H9 (cell line): Measurements from ENCODE around the gene ACTL7B. TPM values are rescaled to one million over a fixed set of nuclear protein-coding genes. Genes with fewer than 3 reads are reported as not detected.

Experiments used
- DNase-seq: peaks from one replicate; pipeline ENCODE4 v3.0.0-alpha.2; 2017
- H2AFZ ChIP-seq: one replicate; pipeline ENCODE4 v1.6.1; 2013; ENCODE audit warnings: mild to moderate bottlenecking, low read length, control low read depth, moderate library complexity
- H2AK5ac ChIP-seq: 2 replicates; pipeline ENCODE4 v1.6.1; 2013; ENCODE audit warnings: low read length, control low read depth, mixed read lengths; ENCODE audit not compliant: insufficient read length
- H2BK120ac ChIP-seq: one replicate; pipeline ENCODE4 v1.6.1; 2013; ENCODE audit warnings: low read depth, mild to moderate bottlenecking, low read length, control low read depth, inconsistent platforms; ENCODE audit not compliant: poor library complexity, severe bottlenecking
- H2BK12ac ChIP-seq: 2 replicates; pipeline ENCODE4 v1.6.1; 2013; ENCODE audit warnings: low read length, control low read depth, mixed read lengths, low read depth; ENCODE audit not compliant: insufficient read length
- H2BK15ac ChIP-seq: 2 replicates; pipeline ENCODE4 v1.6.1; 2013; ENCODE audit warnings: low read depth, low read length, control low read depth
- H2BK20ac ChIP-seq: one replicate; pipeline ENCODE4 v1.6.1; 2013; ENCODE audit warnings: low read depth, mild to moderate bottlenecking, low read length, control low read depth, inconsistent platforms; ENCODE audit not compliant: poor library complexity, severe bottlenecking
- H2BK5ac ChIP-seq: 2 replicates; pipeline ENCODE4 v1.6.1; 2013; ENCODE audit warnings: low read length, control low read depth, mixed read lengths; ENCODE audit not compliant: insufficient read length
- H3K14ac ChIP-seq: 2 replicates; pipeline ENCODE4 v1.6.1; 2013; ENCODE audit warnings: low read length, control low read depth; ENCODE audit not compliant: insufficient read depth
- H3K18ac ChIP-seq: 2 replicates; pipeline ENCODE4 v1.6.1; 2013; ENCODE audit warnings: low read depth, mild to moderate bottlenecking, mixed read lengths, low read length, control low read depth; ENCODE audit not compliant: insufficient read length
- H3K23ac ChIP-seq: 2 replicates; pipeline ENCODE4 v1.6.1; 2013; ENCODE audit warnings: low read length, control low read depth, mixed read lengths, low read depth; ENCODE audit not compliant: insufficient read length
- H3K23me2 ChIP-seq: 2 replicates; pipeline ENCODE4 v1.6.1; 2013; ENCODE audit warnings: low read depth, mild to moderate bottlenecking, mixed read lengths, low read length, control low read depth; ENCODE audit not compliant: insufficient read length, poor library complexity, severe bottlenecking
- H3K27ac ChIP-seq: 2 replicates; pipeline ENCODE4 v1.5.1; 2013; ENCODE audit warnings: low read length, control low read depth, mixed read lengths, low read depth; ENCODE audit not compliant: insufficient read length
- H3K27me3 ChIP-seq: 2 replicates; pipeline ENCODE4 v1.6.1; 2013; ENCODE audit warnings: low read length, control low read depth, inconsistent platforms; ENCODE audit not compliant: insufficient read depth
- H3K4ac ChIP-seq: 2 replicates; pipeline ENCODE4 v1.6.1; 2013; ENCODE audit warnings: low read depth, mild to moderate bottlenecking, control low read depth, inconsistent platforms, low read length, moderate library complexity
- H3K4me1 ChIP-seq: 2 replicates; pipeline ENCODE4 v1.6.1; 2013; ENCODE audit warnings: low read length, control low read depth, inconsistent platforms; ENCODE audit not compliant: insufficient read depth
- H3K4me2 ChIP-seq: 2 replicates; pipeline ENCODE4 v1.6.1; 2013; ENCODE audit warnings: low read length, control low read depth, mixed read lengths; ENCODE audit not compliant: insufficient read length, insufficient read depth
- H3K56ac ChIP-seq: 2 replicates; pipeline ENCODE4 v1.6.1; 2013; ENCODE audit warnings: low read depth, mild to moderate bottlenecking, mixed read lengths, low read length, control low read depth; ENCODE audit not compliant: insufficient read length
- H3K79me1 ChIP-seq: 2 replicates; pipeline ENCODE4 v1.6.1; 2013; ENCODE audit warnings: low read depth, mild to moderate bottlenecking, moderate library complexity, low read length, control low read depth, inconsistent platforms; ENCODE audit not compliant: insufficient read depth, poor library complexity, severe bottlenecking
- H3K79me2 ChIP-seq: 2 replicates; pipeline ENCODE4 v1.6.1; 2013; ENCODE audit warnings: low read length, control low read depth, inconsistent platforms; ENCODE audit not compliant: insufficient read depth
- H3K9ac ChIP-seq: 2 replicates; pipeline ENCODE4 v1.6.1; 2013; ENCODE audit warnings: low read length, control low read depth, mixed read lengths; ENCODE audit not compliant: insufficient read length; ENCODE audit errors: extremely low read depth
- H3K9me3 ChIP-seq: one replicate; pipeline ENCODE4 v1.6.1; 2013; ENCODE audit warnings: low read depth, low read length, inconsistent platforms; ENCODE audit not compliant: control insufficient read depth
- H3T11ph ChIP-seq: one replicate; pipeline ENCODE4 v1.6.1; 2013; ENCODE audit warnings: mild to moderate bottlenecking, low read length, control low read depth, inconsistent platforms
- H4K20me1 ChIP-seq: one replicate; pipeline ENCODE4 v1.6.1; 2013; ENCODE audit not compliant: control insufficient read depth, insufficient read length, insufficient read depth
- H4K5ac ChIP-seq: 2 replicates; pipeline ENCODE4 v1.6.1; 2013; ENCODE audit warnings: low read depth, mild to moderate bottlenecking, mixed read lengths, low read length, control low read depth; ENCODE audit not compliant: insufficient read length
- H4K8ac ChIP-seq: replicated peaks from 2 replicates; pipeline ENCODE4 v1.6.1; 2013; ENCODE audit warnings: low read length, control low read depth, mixed read lengths, low read depth; ENCODE audit not compliant: insufficient read length
- H4K91ac ChIP-seq: 2 replicates; pipeline ENCODE4 v1.6.1; 2013; ENCODE audit warnings: low read depth, mild to moderate bottlenecking, moderate library complexity, mixed read lengths, low read length, control low read depth; ENCODE audit not compliant: insufficient read length
- H3K27ac Mint-ChIP-seq, 3 experiments: 2 replicates in 2 of 3; 3 replicates in 1 of 3; pipeline ENCODE4 v1.8.0; 2020 to 2021; ENCODE audit warnings: mixed read lengths in 3 of 3, mild to moderate bottlenecking in 1 of 3, moderate library complexity in 1 of 3
- H3K27me3 Mint-ChIP-seq: 2 replicates; pipeline ENCODE4 v1.8.0; 2021; ENCODE audit warnings: low read depth, mild to moderate bottlenecking, moderate library complexity, mixed read lengths
- H3K36me3 Mint-ChIP-seq, 3 experiments: 2 replicates in 2 of 3; 3 replicates in 1 of 3; pipeline ENCODE4 v1.8.0; 2020 to 2021; ENCODE audit warnings: low read depth in 3 of 3, mixed read lengths in 3 of 3; ENCODE audit not compliant: insufficient read depth in 1 of 3
- H3K4me1 Mint-ChIP-seq, 2 experiments: 2 replicates each; pipeline ENCODE4 v1.8.0; 2020; ENCODE audit warnings: mixed read lengths in 2 of 2
- H3K4me3 Mint-ChIP-seq, 2 experiments: 2 replicates in 1 of 2; 3 replicates in 1 of 2; pipeline ENCODE4 v1.8.0; 2020 to 2021; ENCODE audit warnings: mild to moderate bottlenecking in 2 of 2, mixed read lengths in 2 of 2, moderate library complexity in 1 of 2
- H3K9me3 Mint-ChIP-seq, 2 experiments: 2 replicates in 1 of 2; 3 replicates in 1 of 2; pipeline ENCODE4 v1.8.0; 2020; ENCODE audit warnings: mild to moderate bottlenecking in 2 of 2, mixed read lengths in 2 of 2, moderate library complexity in 1 of 2
- CTCF ChIP-seq: fragments of 200-600 bp; sonication (generic); conservative IDR thresholded peaks from 3 replicates; pipeline ENCODE4 v1.8.0; 2021; ENCODE audit warnings: antibody characterized with exemption, mild to moderate bottlenecking
- WGBS: extraction: QIAGEN DNeasy Blood & Tissue Kit; methylation state at CpG from one replicate; pipeline ENCODE4 v1.1.7; 2013; ENCODE audit warnings: missing lambda C conversion rate, low lambda C conversion rate, mixed read lengths; ENCODE audit not compliant: insufficient read length; ENCODE audit errors: extremely low coverage; 5-methylcytosine and 5-hydroxymethylcytosine counted together
- total RNA-seq: library from RNA; stranded (reverse); gene quantifications from 2 replicates; pipeline ENCODE4 v1.2.1, GENCODE V29; 2021

Gene ACTL7B
- total RNA-seq, 1 experiment from 2014 or later, result 0.09 TPM

GRCh38 chr9:108897324-108898096 lies 41.7 kb upstream of the ACTL7B start:
- H2BK12ac ChIP-seq, result no peak overlapping the region

More at GRCh38 chr9:108897324-108898096, 41.7 kb upstream of the ACTL7B start:
- Histone ChIP-seq H3K4me2 (no peak overlapping the region), H3K79me1 (no peaks in the 10 kb centered on the region), H3K9ac (no peak overlapping the region), H4K8ac (no peak overlapping the region), H3K14ac (no peak overlapping the region), H4K20me1 (no peaks in the 10 kb centered on the region), H3T11ph (no peak overlapping the region), H2BK120ac (no peak overlapping the region), H3K27ac (no peak overlapping the region), H4K91ac (no peak overlapping the region), H3K18ac (no peak overlapping the region), H3K4me1 (no peaks in the 10 kb centered on the region), H2AK5ac (no peak overlapping the region), H3K4ac (no peak overlapping the region), H3K79me2 (no peaks in the 10 kb centered on the region), H3K9me3 (no peaks in the 10 kb centered on the region), H4K5ac (no peak overlapping the region), H3K27me3 (no peaks in the 10 kb centered on the region), H3K23me2 (no peaks in the 10 kb centered on the region), H2AFZ (no peak overlapping the region), H3K23ac (no peak overlapping the region), H2BK20ac (no peak overlapping the region), H2BK15ac (no peak overlapping the region), H2BK5ac (no peak overlapping the region), H3K56ac (no peak overlapping the region)
- no peak overlapping the region for H3K27ac Mint-ChIP-seq
- no peak overlapping the region for H3K4me3 Mint-ChIP-seq
- no CpG with 5 or more reads among the region's 2 CpGs for WGBS
- H3K4me1 Mint-ChIP-seq, result no peaks in the 10 kb centered on the region
- no peak for TF ChIP-seq CTCF
- H3K36me3 Mint-ChIP-seq, result peaks cover 14 to 90% (median 61%) of the 10 kb centered on the region in 3 experiments; a peak in 6 of 7 replicates
- H3K27me3 Mint-ChIP-seq, result no peaks in the 10 kb centered on the region
- no peak for DNase-seq
- no peaks in the 10 kb centered on the region for H3K9me3 Mint-ChIP-seq
